Trophoblast cell (in vitro differentiated cells and primary cell): ENCODE measurements around the gene KLHL21.
"Not testable (repeated sequence)": the region's sequence is repeated elsewhere in the genome, so short reads cannot be mapped to it uniquely, and the experiment has no call there.

Experiments
- DNase-seq, 2 donors: peaks; one replicate each; pipeline ENCODE4 v3.0.0-alpha.2; 2016
- H2AFZ ChIP-seq: 2 replicates; pipeline ENCODE4 v1.6.1; 2013; ENCODE audit warnings: low read length, moderate library complexity, mild to moderate bottlenecking; ENCODE audit not compliant: insufficient read depth, poor library complexity
- H2AK5ac ChIP-seq: 2 replicates; pipeline ENCODE4 v1.6.1; 2013; ENCODE audit warnings: mild to moderate bottlenecking, low read length
- H2BK120ac ChIP-seq: 2 replicates; pipeline ENCODE4 v1.6.1; 2013; ENCODE audit warnings: low read length, mild to moderate bottlenecking, moderate library complexity; ENCODE audit not compliant: insufficient read depth, poor library complexity
- H2BK12ac ChIP-seq: 2 replicates; pipeline ENCODE4 v1.6.1; 2013; ENCODE audit warnings: mild to moderate bottlenecking, low read length, moderate library complexity
- H2BK5ac ChIP-seq: 2 replicates; pipeline ENCODE4 v1.6.1; 2013; ENCODE audit warnings: low read length, low read depth, moderate library complexity, mild to moderate bottlenecking; ENCODE audit not compliant: poor library complexity
- H3K14ac ChIP-seq: 2 replicates; pipeline ENCODE4 v1.6.1; 2013; ENCODE audit warnings: mild to moderate bottlenecking, low read length
- H3K18ac ChIP-seq: 2 replicates; pipeline ENCODE4 v1.6.1; 2013; ENCODE audit warnings: mild to moderate bottlenecking, low read length
- H3K23ac ChIP-seq: 2 replicates; pipeline ENCODE4 v1.6.1; 2013; ENCODE audit warnings: low read length
- H3K27ac ChIP-seq: 2 replicates; pipeline ENCODE4 v1.5.1; 2013; ENCODE audit warnings: low read depth, mild to moderate bottlenecking, inconsistent platforms, low read length, moderate library complexity
- H3K27me3 ChIP-seq: 2 replicates; pipeline ENCODE4 v1.6.1; 2013; ENCODE audit warnings: inconsistent platforms, mild to moderate bottlenecking, low read length, moderate library complexity; ENCODE audit not compliant: insufficient read depth
- H3K36me3 ChIP-seq, 2 experiments: 1 replicate in 1 of 2; 2 replicates in 1 of 2; pipeline ENCODE4 v1.6.1; 2013; ENCODE audit warnings: low read length in 2 of 2, mild to moderate bottlenecking in 2 of 2, moderate library complexity in 1 of 2; ENCODE audit not compliant: insufficient read depth in 2 of 2, control insufficient read depth in 1 of 2
- H3K4ac ChIP-seq: 2 replicates; pipeline ENCODE4 v1.6.1; 2013; ENCODE audit warnings: low read depth, mild to moderate bottlenecking, low read length, moderate library complexity
- H3K4me1 ChIP-seq, 2 experiments: 1 replicate in 1 of 2; 2 replicates in 1 of 2; pipeline ENCODE4 v1.6.1; 2013; ENCODE audit warnings: low read length in 2 of 2, mild to moderate bottlenecking in 2 of 2, moderate library complexity in 1 of 2; ENCODE audit not compliant: insufficient read depth in 2 of 2, control insufficient read depth in 1 of 2
- H3K4me2 ChIP-seq: 2 replicates; pipeline ENCODE4 v1.6.1; 2013; ENCODE audit warnings: inconsistent platforms, mild to moderate bottlenecking, low read length, moderate library complexity
- H3K4me3 ChIP-seq: 2 replicates; pipeline ENCODE4 v1.5.1; 2013; ENCODE audit warnings: mild to moderate bottlenecking, low read depth, low read length, inconsistent platforms
- H3K79me1 ChIP-seq: one replicate; pipeline ENCODE4 v1.6.1; 2013; ENCODE audit warnings: low read length
- H3K79me2 ChIP-seq: 2 replicates; pipeline ENCODE4 v1.6.1; 2013; ENCODE audit warnings: low read length, mild to moderate bottlenecking; ENCODE audit not compliant: control insufficient read depth, insufficient read depth, poor library complexity
- H3K9ac ChIP-seq: 2 replicates; pipeline ENCODE4 v1.6.1; 2013; ENCODE audit warnings: mild to moderate bottlenecking, low read length
- H3K9me3 ChIP-seq: 2 replicates; pipeline ENCODE4 v1.6.1; 2013; ENCODE audit warnings: low read depth, mild to moderate bottlenecking, control low read depth, inconsistent platforms, low read length; ENCODE audit not compliant: insufficient read depth
- H4K12ac ChIP-seq: 2 replicates; pipeline ENCODE4 v1.6.1; 2013; ENCODE audit warnings: low read depth, mild to moderate bottlenecking, low read length, moderate library complexity
- H4K8ac ChIP-seq: 2 replicates; pipeline ENCODE4 v1.6.1; 2013; ENCODE audit warnings: low read depth, mild to moderate bottlenecking, low read length, moderate library complexity
- H4K91ac ChIP-seq: one replicate; pipeline ENCODE4 v1.6.1; 2013; ENCODE audit warnings: low read depth, mild to moderate bottlenecking, low read length, moderate library complexity
- WGBS: extraction: QIAGEN DNeasy Blood & Tissue Kit; methylation state at CpG from one replicate; pipeline ENCODE4 v1.1.7; 2013; ENCODE audit warnings: missing lambda C conversion rate; ENCODE audit not compliant: insufficient read length, insufficient coverage; ENCODE audit errors: extremely low coverage; 5-methylcytosine and 5-hydroxymethylcytosine counted together

Gene KLHL21

GRCh38 chr1:6601923-6602668 lies 573 bp downstream of the KLHL21 start:
- peak overlapping the region; percentile 95 for H3K4ac ChIP-seq
- H3K79me1 ChIP-seq: peaks cover 35% of the 10 kb centered on the region
- H3K23ac ChIP-seq: peak overlapping the region; percentile 83
- peak overlapping the region; percentile 47 for H4K91ac ChIP-seq
- peak overlapping the region; percentile 99 for H3K4me2 ChIP-seq
- peak overlapping the region; percentile 37 for H4K8ac ChIP-seq
- peak overlapping the region; percentile 43 for H3K14ac ChIP-seq
- peak overlapping the region; percentile 46 for H3K9ac ChIP-seq
- H2BK5ac ChIP-seq: peak overlapping the region; percentile 33
- H3K79me2 ChIP-seq: peaks cover 36% of the 10 kb centered on the region
- peaks cover 7% of the 10 kb centered on the region for H3K9me3 ChIP-seq
- no peak overlapping the region for H2BK120ac ChIP-seq
- no CpG with 5 or more reads among the region's 103 CpGs for WGBS
- peak overlapping the region; percentile 2 for H4K12ac ChIP-seq
- H3K27ac ChIP-seq: peak overlapping the region; percentile 81
- H3K4me1 ChIP-seq: peaks cover 21 to 25% of the 10 kb centered on the region in 2 experiments
- peak overlapping the region; percentile 0 for H2BK12ac ChIP-seq
- H3K4me3 ChIP-seq: peak overlapping the region; percentile 97
- peak overlapping the region; percentile 42 for H2AFZ ChIP-seq
- H3K18ac ChIP-seq: peak overlapping the region; percentile 58
- H3K36me3 ChIP-seq: peaks cover 20 to 22% of the 10 kb centered on the region in 2 experiments
- peak; percentile 34 to 55 for DNase-seq
- no peaks in the 10 kb centered on the region for H3K27me3 ChIP-seq
- peak overlapping the region; percentile 33 for H2AK5ac ChIP-seq

DNA sequence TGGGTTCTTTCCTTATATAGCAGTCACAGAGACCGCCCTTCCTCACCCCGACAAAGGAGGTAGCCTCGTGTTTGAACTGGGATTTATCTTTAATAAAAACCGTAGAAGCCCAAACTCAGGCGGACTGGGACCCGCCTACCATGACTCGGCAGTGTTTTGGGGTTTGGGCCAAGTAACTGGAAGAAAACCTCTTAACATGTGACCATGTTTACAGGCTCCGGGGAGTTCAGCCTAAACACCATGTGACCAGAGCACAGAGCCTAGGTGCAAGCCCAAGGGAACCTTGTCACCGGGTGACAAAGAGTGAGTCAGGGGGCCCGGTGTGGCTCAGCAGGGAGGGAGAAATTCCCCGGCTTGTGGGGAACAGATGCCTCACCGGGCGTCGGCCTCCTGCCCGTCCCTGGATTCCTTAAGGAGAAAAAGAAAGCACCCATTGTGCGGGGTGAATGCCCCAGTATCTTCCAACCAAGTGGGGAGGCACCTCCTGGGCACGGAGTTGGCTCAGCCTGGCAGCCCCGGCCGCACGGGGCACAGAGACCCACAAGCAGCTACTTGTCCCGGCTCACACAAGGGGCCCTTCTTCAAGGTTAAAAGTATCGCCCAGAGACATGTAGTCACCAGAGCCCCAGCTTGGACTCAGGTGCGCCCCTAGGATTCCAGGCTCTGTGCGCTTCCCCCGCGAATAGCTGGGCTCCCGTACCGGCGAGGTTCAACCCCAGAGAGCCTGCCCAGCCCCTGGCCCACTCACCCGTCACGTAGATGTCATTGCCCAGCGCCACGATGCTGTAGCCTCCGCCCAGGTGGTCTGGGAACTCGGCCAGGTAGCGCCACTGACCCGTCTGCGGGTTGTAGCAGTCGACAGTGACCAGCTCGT lies 1.4 kb downstream of the KLHL21 start:
- peaks cover 36% of the 10 kb centered on the region for H3K79me2 ChIP-seq
- H4K8ac ChIP-seq: peak overlapping the region; percentile 31
- no peaks in the 10 kb centered on the region for H3K27me3 ChIP-seq
- H3K9me3 ChIP-seq: peaks cover 7% of the 10 kb centered on the region
- H2BK5ac ChIP-seq: peak overlapping the region; percentile 32
- H2BK120ac ChIP-seq: peak overlapping the region; percentile 38
- H4K12ac ChIP-seq: no peak overlapping the region
- H3K27ac ChIP-seq: peak overlapping the region; percentile 5
- peaks cover 28 to 30% of the 10 kb centered on the region in 2 experiments for H3K36me3 ChIP-seq
- DNase-seq: peak; percentile 73 to 82
- peak overlapping the region; percentile 99 for H3K4me2 ChIP-seq
- peaks cover 35% of the 10 kb centered on the region for H3K79me1 ChIP-seq
- H3K4ac ChIP-seq: peak overlapping the region; percentile 95
- H3K9ac ChIP-seq: peak overlapping the region; percentile 46
- H2AK5ac ChIP-seq: peak overlapping the region; percentile 33
- peak overlapping the region; percentile 97 for H3K4me3 ChIP-seq
- H3K14ac ChIP-seq: peak overlapping the region; percentile 43
- peak overlapping the region; percentile 42 for H2AFZ ChIP-seq
- H3K23ac ChIP-seq: no peak overlapping the region
- peak overlapping the region; percentile 47 for H4K91ac ChIP-seq
- H3K4me1 ChIP-seq: peaks cover 21 to 25% of the 10 kb centered on the region in 2 experiments
- H2BK12ac ChIP-seq: peak overlapping the region; percentile 0
- WGBS: no CpG with 5 or more reads among the region's 40 CpGs
- H3K18ac ChIP-seq: peak overlapping the region; percentile 58

GRCh38 chr1:6600410-6601048 lies 2.1 kb downstream of the KLHL21 start:
- no peak overlapping the region for H2BK120ac ChIP-seq
- peak overlapping the region; percentile 46 for H3K9ac ChIP-seq
- H4K8ac ChIP-seq: no peak overlapping the region
- no peak overlapping the region for H3K27ac ChIP-seq
- peak overlapping the region; percentile 29 for H2BK5ac ChIP-seq
- DNase-seq: peak in 1 of 2 donors; percentile 25
- H4K12ac ChIP-seq: no peak overlapping the region
- peaks cover 36 to 38% of the 10 kb centered on the region in 2 experiments for H3K36me3 ChIP-seq
- peaks cover 7% of the 10 kb centered on the region for H3K9me3 ChIP-seq
- H3K4me1 ChIP-seq: peaks cover 21 to 25% of the 10 kb centered on the region in 2 experiments
- H3K14ac ChIP-seq: peak overlapping the region; percentile 12
- H3K27me3 ChIP-seq: no peaks in the 10 kb centered on the region
- H4K91ac ChIP-seq: peak overlapping the region; percentile 8
- peaks cover 36% of the 10 kb centered on the region for H3K79me2 ChIP-seq
- peak overlapping the region; percentile 1 for H3K18ac ChIP-seq
- peak overlapping the region; percentile 97 for H3K4me3 ChIP-seq
- H3K79me1 ChIP-seq: peaks cover 35% of the 10 kb centered on the region
- WGBS: no CpG with 5 or more reads among the region's 10 CpGs
- H3K23ac ChIP-seq: no peak overlapping the region
- H2BK12ac ChIP-seq: no peak overlapping the region
- H2AK5ac ChIP-seq: no peak overlapping the region
- no peak overlapping the region for H2AFZ ChIP-seq
- peak overlapping the region; percentile 95 for H3K4ac ChIP-seq
- peak overlapping the region; percentile 99 for H3K4me2 ChIP-seq

DNA sequence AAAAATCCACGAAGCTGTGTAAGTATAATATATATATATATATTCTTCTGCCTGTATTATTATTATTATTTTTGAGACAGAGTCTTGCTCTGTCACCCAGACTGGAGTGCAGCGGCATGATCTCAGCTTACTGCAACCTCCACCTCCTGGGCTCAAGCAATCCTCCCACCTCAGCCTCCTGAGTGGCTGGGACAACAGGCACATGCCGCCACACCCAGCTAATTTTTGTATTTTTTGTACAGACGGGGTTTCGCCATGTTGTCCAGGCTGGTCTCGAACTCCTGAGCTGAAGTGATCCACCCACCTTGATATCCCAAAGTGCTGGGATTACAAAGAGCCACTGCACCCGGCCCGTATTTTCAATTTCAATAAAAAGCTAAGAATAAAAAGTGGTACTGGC lies 2.7 kb downstream of the KLHL21 start:
- H4K91ac ChIP-seq, H3K23ac ChIP-seq, H4K12ac ChIP-seq, H2AK5ac ChIP-seq, H2AFZ ChIP-seq, H2BK120ac ChIP-seq, H3K9me3 ChIP-seq, H2BK12ac ChIP-seq, H3K27ac ChIP-seq, H4K8ac ChIP-seq, H2BK5ac ChIP-seq, H3K9ac ChIP-seq, H3K14ac ChIP-seq, H3K18ac ChIP-seq, DNase-seq, H3K27me3 ChIP-seq, H3K4me3 ChIP-seq: not testable (repeated sequence)
- Histone ChIP-seq H3K36me3 (peaks cover 41 to 42% of the 10 kb centered on the region in 2 experiments), H3K4me1 (peaks cover 21 to 25% of the 10 kb centered on the region in 2 experiments), H3K79me1 (peaks cover 35% of the 10 kb centered on the region), H3K4me2 (peak overlapping the region; percentile 99), H3K79me2 (peaks cover 36% of the 10 kb centered on the region), H3K4ac (peak overlapping the region; percentile 95)
- no CpG with 5 or more reads among the region's 8 CpGs for WGBS
